IMR-90 (cell line): ENCODE measurements around the gene GYG2.

Source experiments
- CEBPB ChIP-seq: IDR thresholded peaks from 2 replicates; pipeline ENCODE4 v1.6.1; 2012; ENCODE audit warnings: low read depth, low read length, improper control_type of control experiment
- CTCF ChIP-seq: conservative IDR thresholded peaks from 2 replicates; pipeline ENCODE4 v1.5.1; 2012; ENCODE audit warnings: mild to moderate bottlenecking, low read depth, low read length, improper control_type of control experiment
- FOS ChIP-seq: fragments of 150-350 bp; IDR thresholded peaks from 2 replicates; pipeline ENCODE4 v1.6.1; 2016; ENCODE audit warnings: low read depth, low read length
- MXI1 ChIP-seq: IDR thresholded peaks from 2 replicates; pipeline ENCODE4 v1.6.1; 2012; ENCODE audit warnings: low read depth, mild to moderate bottlenecking, low read length, moderate library complexity, borderline replicate concordance
- POLR2A ChIP-seq: IDR thresholded peaks from 2 replicates; pipeline ENCODE4 v1.6.1; 2012; ENCODE audit warnings: mild to moderate bottlenecking, low read depth, low read length
- SMC3 ChIP-seq: fragments of 150-350 bp; IDR thresholded peaks from 2 replicates; pipeline ENCODE4 v1.6.1; 2016; ENCODE audit warnings: low read depth, mild to moderate bottlenecking, antibody characterized with exemption, low read length, moderate library complexity

GRCh38 chrX:2824886-2825285 is 3.8 kb upstream of the GYG2 start:
- TF ChIP-seq SMC3 (no peak), POLR2A (no peak), CTCF (no peak), MXI1 (no peak), FOS (no peak), CEBPB (no peak)
